Measurements from ENCODE around the gene HOXB4. TPM values are rescaled to one million over a fixed set of nuclear protein-coding genes. Genes with fewer than 3 reads are reported as not detected.

Gene HOXB4
- total and polyA plus RNA-seq, 2 of the 4 experiments (the other 2 are of a cell fraction), result 2.0 to 8.5 TPM

- Histone ChIP-seq H2BK20ac (ENCODE audit: low read depth, low read length) (no peak overlapping the region), H3K9me3 (ENCODE audit: control insufficient read depth, insufficient read depth, low read length) (no peaks in the 10 kb centered on the region), H3K36me3 (ENCODE audit: control insufficient read depth, insufficient read depth, low read length) (no peaks in the 10 kb centered on the region), H3K14ac (replicated peaks; ENCODE audit: low read depth, low read length) (no peak overlapping the region), H4K8ac (ENCODE audit: low read depth in 2 of 2, low read length in 2 of 2) (no peak overlapping the region), H2BK15ac (ENCODE audit: low read depth, low read length) (no peak overlapping the region), H4K5ac (ENCODE audit: low read depth, low read length) (no peak overlapping the region), H3K56ac (ENCODE audit: extremely low read depth, insufficient read depth, low read length) (no peak overlapping the region), H3K23ac (ENCODE audit: low read depth, low read length) (no peak overlapping the region), H4K20me1 (ENCODE audit: insufficient read depth, low read length) (no peaks in the 10 kb centered on the region), H3K4me1 (ENCODE audit: control insufficient read depth, insufficient read depth, low read length) (no peaks in the 10 kb centered on the region), H2AK9ac (replicated peaks; ENCODE audit: low read depth, low read length, poor library complexity) (peak overlapping the region; percentile 45), H2BK120ac (ENCODE audit: low read depth, low read length) (no peak overlapping the region), H3K9me1 (ENCODE audit: insufficient read depth, low read length) (no peaks in the 10 kb centered on the region), H2BK5ac (ENCODE audit: low read depth, low read length, poor library complexity, severe bottlenecking) (no peak overlapping the region), H4K91ac (ENCODE audit: insufficient read depth, low read depth, low read length) (no peak overlapping the region), H2AFZ (replicated peaks; ENCODE audit: low read length, poor library complexity) (peak overlapping the region; percentile 6), H3K4me3 (ENCODE audit: insufficient read depth, low read depth, low read length) (no peak overlapping the region), H3K18ac (ENCODE audit: low read depth, low read length) (no peak overlapping the region), H3K4me2 (ENCODE audit: low read depth, low read length) (no peak overlapping the region), H3K27ac (ENCODE audit: insufficient read depth, low read length) (no peak overlapping the region), H3K9ac (ENCODE audit: low read depth, low read length) (no peak overlapping the region), H3K79me1 (ENCODE audit: low read depth in 1 of 2, low read length in 2 of 2) (no peaks in the 10 kb centered on the region), H3K27me3 (ENCODE audit: control insufficient read depth, insufficient read depth, low read length) (peaks cover 17% of the 10 kb centered on the region), H2AK5ac (ENCODE audit: low read depth, low read length) (no peak overlapping the region; the same call in 1 of the 2 replicates), H3K4ac (ENCODE audit: low read depth, low read length) (no peak overlapping the region)
- ATAC-seq (ENCODE audit: low read depth), result no peak
- intact Hi-C loops (cut with micrococcal nuclease), result no loop called here
- WGBS, 2 experiments (ENCODE audit: extremely low coverage in 2 of 2, insufficient read length in 1 of 2), result 91% methylated on average over 5 of the region's 11 CpGs; no CpG with 5 or more reads in 1 of the 2 experiments
- ChIA-PET CTCF (no interaction called here), POLR2A (ENCODE audit: unreplicated experiment) (no interaction called here)
- dilution Hi-C loops (cut with HindIII; ENCODE audit: low sequenced_read_pairs, unreplicated experiment), result no loop called here
- TF ChIP-seq ELK1 (IDR thresholded peaks at IDR 0.05; ENCODE audit: borderline replicate concordance, low read depth, low read length) (no peak), CHD1 (IDR thresholded peaks at IDR 0.05; ENCODE audit: low read depth, low read length) (no peak), NFE2L2 (IDR thresholded peaks at IDR 0.05; ENCODE audit: low read depth, low read length) (no peak), BHLHE40 (IDR thresholded peaks at IDR 0.05; ENCODE audit: low read depth, low read length) (no peak), MAZ (IDR thresholded peaks at IDR 0.05; ENCODE audit: borderline replicate concordance, low read depth, low read length) (no peak), USF2 (IDR thresholded peaks at IDR 0.05; ENCODE audit: low read depth, low read length) (no peak), CTCF (conservative IDR thresholded peaks at IDR 0.05; ENCODE audit: low read depth, low read length) (no peak), RFX5 (IDR thresholded peaks at IDR 0.05; ENCODE audit: low read depth, low read length) (no peak), FOS (IDR thresholded peaks at IDR 0.05; ENCODE audit: low read depth, low read length) (no peak), RCOR1 (IDR thresholded peaks at IDR 0.05; ENCODE audit: insufficient replicate concordance, low read length) (no peak), SMC3 (IDR thresholded peaks at IDR 0.05; ENCODE audit: low read depth, low read length) (no peak), POLR2A (IDR thresholded peaks at IDR 0.05; ENCODE audit: low read depth, low read length) (no peak), MXI1 (IDR thresholded peaks at IDR 0.05; ENCODE audit: borderline replicate concordance, low read depth, low read length) (no peak), MAFK (IDR thresholded peaks at IDR 0.05; ENCODE audit: low read depth, low read length) (no peak), CEBPB (IDR thresholded peaks at IDR 0.05; ENCODE audit: low read depth, low read length) (no peak)
- in situ Hi-C loops (cut with MboI; ENCODE audit: low sequenced_read_pairs), result no loop called here
- no peak for DNase-seq
- no TSS peak for BruUV-seq (replicated peaks)
These were observed 49.0 kb downstream of the HOXB4 start for GRCh38 chr17:48528936-48529682.
